A549 (cell line): Measurements from ENCODE around the gene PTBP1.

ENCODE experiments used
- CBX8 ChIP-seq: fragments of 200-600 bp; sonication (generic); IDR thresholded peaks from 2 replicates; pipeline ENCODE4 v1.6.1; 2016
- CTCF ChIP-seq: fragments of >200 bp; sonication (Bioruptor Twin); formaldehyde crosslinking; IDR thresholded peaks from 3 replicates; pipeline ENCODE4 v1.5.1; 2016
- RFX5 ChIP-seq: fragments of 450-650 bp; IDR thresholded peaks from 2 replicates; pipeline ENCODE4 v1.7.1; 2014; ENCODE audit warnings: antibody characterized with exemption, mild to moderate bottlenecking, moderate library complexity
- USF2 ChIP-seq: fragments of 450-650 bp; IDR thresholded peaks from 2 replicates; pipeline ENCODE4 v1.6.1; 2014; ENCODE audit warnings: antibody characterized with exemption

DNA sequence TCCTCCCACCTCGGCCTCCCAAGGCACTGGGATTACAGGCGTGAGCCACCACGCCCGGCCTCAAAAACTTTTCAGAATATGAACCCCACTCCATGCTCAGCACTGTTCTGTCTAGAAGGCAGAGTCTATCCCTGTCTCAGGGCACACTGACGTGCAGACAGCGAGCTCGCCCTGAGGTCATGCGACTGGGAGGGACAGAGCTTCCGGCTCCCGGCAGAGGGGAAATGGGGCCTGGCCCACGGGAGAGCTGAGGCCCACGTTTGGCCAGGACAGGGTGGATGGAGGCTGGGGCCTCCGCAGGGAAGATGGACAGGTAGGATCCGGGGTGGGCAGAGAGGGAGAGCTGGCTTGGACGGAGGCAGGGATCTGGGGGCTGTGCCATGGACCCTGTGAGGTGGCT, 27.6 kb downstream of the PTBP1 start:
- TF ChIP-seq USF2 (no peak), CTCF (no peak), RFX5 (no peak), CBX8 (no peak)
